Ovary (tissue), 3 donors: Measurements from ENCODE around the gene SLC16A10.

Experiments used
- POLR2A ChIP-seq: fragments of 450-650 bp; IDR thresholded peaks from one replicate; pipeline ENCODE4 v1.6.1; 2017; ENCODE audit warnings: antibody characterized with exemption, mild to moderate bottlenecking, moderate library complexity
- TF ChIP-seq, protein P1 (sequence below), 3 donors: fragments of 450-650 bp in 2 of 3; fragments of 200-600 bp in 1 of 3; IDR thresholded peaks; one replicate each; pipeline versions ENCODE4 v1.5.1 to v1.8.0; 2016 to 2022; ENCODE audit warnings: antibody characterized with exemption in 3 of 3, mild to moderate bottlenecking in 1 of 3
- donor health status: DM: no; HTN: no; CAD: no.

DNA sequence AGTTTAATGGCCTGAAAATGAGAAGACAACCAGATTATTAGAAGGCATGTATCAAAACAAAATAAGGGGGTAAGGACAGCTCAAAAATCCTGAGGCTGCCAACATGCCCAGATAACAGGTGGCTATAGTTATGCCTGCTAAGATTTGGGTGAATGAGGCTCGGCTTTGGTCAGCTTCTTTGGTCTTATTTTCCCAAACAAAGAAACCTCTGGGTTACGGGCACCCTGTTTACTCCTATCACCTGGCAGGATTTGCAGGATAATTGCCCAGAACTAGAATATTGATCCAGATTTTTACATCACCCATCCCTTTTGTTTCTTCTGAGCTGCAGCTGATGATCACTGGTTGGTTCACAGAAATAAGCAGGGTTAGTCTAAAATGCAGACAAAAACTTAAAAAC lies 74.3 kb downstream of the SLC16A10 start:
- TF ChIP-seq POLR2A = no peak
- TF ChIP-seq, protein P1, sequence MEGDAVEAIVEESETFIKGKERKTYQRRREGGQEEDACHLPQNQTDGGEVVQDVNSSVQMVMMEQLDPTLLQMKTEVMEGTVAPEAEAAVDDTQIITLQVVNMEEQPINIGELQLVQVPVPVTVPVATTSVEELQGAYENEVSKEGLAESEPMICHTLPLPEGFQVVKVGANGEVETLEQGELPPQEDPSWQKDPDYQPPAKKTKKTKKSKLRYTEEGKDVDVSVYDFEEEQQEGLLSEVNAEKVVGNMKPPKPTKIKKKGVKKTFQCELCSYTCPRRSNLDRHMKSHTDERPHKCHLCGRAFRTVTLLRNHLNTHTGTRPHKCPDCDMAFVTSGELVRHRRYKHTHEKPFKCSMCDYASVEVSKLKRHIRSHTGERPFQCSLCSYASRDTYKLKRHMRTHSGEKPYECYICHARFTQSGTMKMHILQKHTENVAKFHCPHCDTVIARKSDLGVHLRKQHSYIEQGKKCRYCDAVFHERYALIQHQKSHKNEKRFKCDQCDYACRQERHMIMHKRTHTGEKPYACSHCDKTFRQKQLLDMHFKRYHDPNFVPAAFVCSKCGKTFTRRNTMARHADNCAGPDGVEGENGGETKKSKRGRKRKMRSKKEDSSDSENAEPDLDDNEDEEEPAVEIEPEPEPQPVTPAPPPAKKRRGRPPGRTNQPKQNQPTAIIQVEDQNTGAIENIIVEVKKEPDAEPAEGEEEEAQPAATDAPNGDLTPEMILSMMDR (IDR thresholded peaks at IDR 0.05) = no peak
